Endothelial cell of umbilical vein (primary cell): ENCODE data around the gene ZBTB7C. TPM values are rescaled to one million over a fixed set of nuclear protein-coding genes. Genes with fewer than 3 reads are reported as not detected.

Experiments used
- BruUV-seq: library from RNA; stranded (reverse); fragments of 400-500 nt; replicated peaks from 2 replicates; lab custom pipeline; 2021; lab: Mats Ljungman, UMichigan
- CTCF ChIA-PET: fragments of 300-600, 350-600 bp; sonication (Branson Sonifier 250); formaldehyde crosslinking; loops from one replicate; lab custom pipeline; 2021; ENCODE audit warnings: antibody characterized with exemption, inconsistent platforms; lab: Charles Lee
- POLR2A ChIA-PET: fragments of 300-600, 350-600 bp; sonication (Branson Sonifier 250); formaldehyde crosslinking; loops from one replicate; lab custom pipeline; 2021; ENCODE audit warnings: antibody characterized with exemption, inconsistent platforms; lab: Charles Lee
- DNase-seq: peaks from one replicate; pipeline ENCODE4 v3.0.0-alpha.2; 2011; ENCODE audit warnings: low read depth, low spot score
- FAIRE-seq: peaks from 2 replicates; lab custom pipeline; 2011; peaks lifted over from hg19 to GRCh38; lab: Jason Lieb, UNC
- H2AFZ ChIP-seq: 2 replicates; pipeline ENCODE4 v1.6.0; 2012; ENCODE audit warnings: low read depth, low read length, control low read depth, inconsistent platforms
- H3K27ac ChIP-seq: 2 replicates; pipeline ENCODE4 v1.5.1; 2011; ENCODE audit warnings: low read depth, mild to moderate bottlenecking, control low read depth, low read length, moderate library complexity; ENCODE audit not compliant: insufficient read depth
- H3K27me3 ChIP-seq, 2 experiments: 2 replicates each; pipeline versions ENCODE4 v1.6.0 to v1.6.1; 2011; ENCODE audit warnings: low read length in 2 of 2, mixed read lengths in 1 of 2; ENCODE audit not compliant: control insufficient read depth in 2 of 2, insufficient read depth in 2 of 2
- H3K36me3 ChIP-seq, 2 experiments: 2 replicates in 1 of 2; 3 replicates in 1 of 2; pipeline ENCODE4 v1.5.1; 2011; ENCODE audit warnings: low read length in 2 of 2, mild to moderate bottlenecking in 1 of 2, moderate library complexity in 1 of 2; ENCODE audit not compliant: control insufficient read depth in 2 of 2, insufficient read depth in 2 of 2; ENCODE audit errors: extremely low read depth in 1 of 2
- H3K4me1 ChIP-seq: 3 replicates; pipeline ENCODE4 v1.5.1; 2011; ENCODE audit warnings: mild to moderate bottlenecking, low read length; ENCODE audit not compliant: control insufficient read depth, insufficient read depth; ENCODE audit errors: extremely low read depth
- H3K4me2 ChIP-seq: 2 replicates; pipeline ENCODE4 v1.6.1; 2011; ENCODE audit warnings: low read length, control low read depth, mixed read lengths; ENCODE audit not compliant: insufficient read depth
- H3K4me3 ChIP-seq, 3 experiments: fragments of 200-600 bp in 1 of 3; sonication (generic), shearing (Covaris generic) in 1 of 3; replicated peaks in 1 of 3; 2 replicates each; pipeline ENCODE4 v1.5.1; 2011 to 2016; ENCODE audit warnings: control low read depth in 3 of 3, low read length in 3 of 3, mild to moderate bottlenecking in 2 of 3, inconsistent platforms in 1 of 3, low read depth in 1 of 3, moderate library complexity in 1 of 3; ENCODE audit not compliant: insufficient read depth in 1 of 3
- H3K79me2 ChIP-seq: 2 replicates; pipeline ENCODE4 v1.6.0; 2012; ENCODE audit warnings: low read length, inconsistent platforms; ENCODE audit not compliant: control insufficient read depth, insufficient read depth
- H3K9ac ChIP-seq: replicated peaks from 2 replicates; pipeline ENCODE3; 2011; ENCODE audit warnings: low read length, control low read depth; ENCODE audit not compliant: insufficient read depth; ENCODE audit errors: extremely low read depth
- H3K9me1 ChIP-seq: replicated peaks from 3 replicates; pipeline ENCODE4 v1.6.0; 2011; ENCODE audit warnings: mild to moderate bottlenecking, low read length; ENCODE audit not compliant: control insufficient read depth, insufficient read depth; ENCODE audit errors: extremely low read depth
- H3K9me3 ChIP-seq: replicated peaks from 2 replicates; pipeline ENCODE4 v1.5.1; 2012; ENCODE audit warnings: low read length, inconsistent platforms; ENCODE audit not compliant: control insufficient read depth, insufficient read depth
- H4K20me1 ChIP-seq: replicated peaks from 2 replicates; pipeline ENCODE3; 2011; ENCODE audit warnings: mild to moderate bottlenecking, low read length; ENCODE audit not compliant: control insufficient read depth, insufficient read depth; ENCODE audit errors: extremely low read depth
- CTCF ChIP-seq, 2 donors: IDR thresholded peaks; 1 replicate in 1 of 2; 2 replicates in 1 of 2; pipeline ENCODE4 v1.5.1; 2011; ENCODE audit warnings: low read length in 2 of 2, mild to moderate bottlenecking in 2 of 2, moderate library complexity in 2 of 2, control low read depth in 1 of 2, inconsistent platforms in 1 of 2, low read depth in 1 of 2; ENCODE audit not compliant: insufficient read depth in 1 of 2; ENCODE audit errors: extremely low read depth in 1 of 2
- EZH2 ChIP-seq: IDR thresholded peaks from 2 replicates; pipeline ENCODE4 v1.6.1; 2012; ENCODE audit warnings: borderline replicate concordance, low read depth, mild to moderate bottlenecking, moderate library complexity, low read length, inconsistent platforms; ENCODE audit not compliant: severe bottlenecking
- FOS ChIP-seq: IDR thresholded peaks from 2 replicates; pipeline ENCODE4 v1.6.1; 2011; ENCODE audit warnings: mild to moderate bottlenecking, low read length, moderate library complexity, borderline replicate concordance; ENCODE audit not compliant: insufficient read depth
- GATA2 ChIP-seq: IDR thresholded peaks from 2 replicates; pipeline ENCODE4 v1.7.0; 2011; ENCODE audit warnings: low read depth, mild to moderate bottlenecking, moderate library complexity, mixed read lengths, low read length; ENCODE audit not compliant: insufficient read length, insufficient read depth
- JUN ChIP-seq: IDR thresholded peaks from 2 replicates; pipeline ENCODE4 v1.6.1; 2011; ENCODE audit warnings: borderline replicate concordance, low read depth; ENCODE audit not compliant: insufficient read length, insufficient read depth
- MYC ChIP-seq: IDR thresholded peaks from one replicate; pipeline ENCODE4 v1.6.1; 2011; ENCODE audit warnings: mild to moderate bottlenecking, low read depth, low read length
- POLR2A ChIP-seq: IDR thresholded peaks from 2 replicates; pipeline ENCODE4 v1.6.1; 2012; ENCODE audit warnings: low read depth, mild to moderate bottlenecking, control low read depth, low read length
- POLR2AphosphoS5 ChIP-seq: IDR thresholded peaks from 2 replicates; pipeline ENCODE4 v1.6.1; 2012; ENCODE audit warnings: low read depth, mild to moderate bottlenecking, control low read depth, low read length, moderate library complexity; ENCODE audit not compliant: insufficient read depth
- dilution Hi-C: fragments of 300-500 bp; cut with MboI; formaldehyde crosslinking; loops from one replicate; pipeline ENCODE4 v1.15.0; 2019; ENCODE audit warnings: low sequenced_read_pairs; ENCODE audit not compliant: extremely low pct_ligation_motif_present
- intact Hi-C: fragments of 100-400 bp; cut with micrococcal nuclease; formaldehyde crosslinking; loops from one replicate; pipeline ENCODE4 v1.10.0; 2022
- polyA plus RNA-seq, 4 experiments: library from polyadenylated mRNA; depleted of rRNA in 3 of 4; stranded (reverse) in 3 of 4; unstranded in 1 of 4; fragments of >200 nt; gene quantifications; 2 replicates each; pipeline versions ENCODE4 v1.2.1 to v1.2.3, GENCODE V29; 2011 to 2012; ENCODE audit warnings: missing spikeins in 1 of 4
- total RNA-seq: library from RNA; stranded (reverse); gene quantifications from 2 replicates; pipeline ENCODE4 v1.2.3, GENCODE V29; 2021
- TF ChIP-seq, protein P1 (sequence below): IDR thresholded peaks from 2 replicates; pipeline ENCODE4 v1.6.1; 2011; ENCODE audit not compliant: insufficient read depth, insufficient read length

The ZBTB7C gene
- total and polyA plus RNA-seq, 2 donors (not counting 3 experiments of a cell fraction or from before 2014, with no cell fraction given), result not detected

DNA sequence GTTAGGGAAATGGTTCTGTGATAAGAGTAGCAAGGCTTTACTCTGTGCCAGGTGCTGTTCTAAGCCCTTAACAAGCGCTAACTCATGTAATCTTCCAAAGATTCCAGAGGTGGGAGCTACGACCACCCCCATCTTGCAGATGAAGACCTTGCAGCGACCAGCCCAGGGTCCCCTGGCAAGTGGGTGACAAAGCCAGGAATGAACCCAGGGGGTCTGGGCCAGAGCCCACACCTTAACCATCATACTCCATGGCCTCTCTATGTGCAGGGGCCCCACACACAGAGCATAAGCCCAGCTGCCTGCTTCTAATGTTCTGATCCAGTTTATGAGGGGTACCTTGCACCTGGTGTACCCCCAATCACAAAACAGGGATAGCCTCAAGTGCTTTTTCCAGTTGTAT, 105.3 kb downstream of the ZBTB7C start:
- H2AFZ ChIP-seq, result no peak overlapping the region
- no TSS peak for BruUV-seq
- intact Hi-C loops, result no loop called here

DNA sequence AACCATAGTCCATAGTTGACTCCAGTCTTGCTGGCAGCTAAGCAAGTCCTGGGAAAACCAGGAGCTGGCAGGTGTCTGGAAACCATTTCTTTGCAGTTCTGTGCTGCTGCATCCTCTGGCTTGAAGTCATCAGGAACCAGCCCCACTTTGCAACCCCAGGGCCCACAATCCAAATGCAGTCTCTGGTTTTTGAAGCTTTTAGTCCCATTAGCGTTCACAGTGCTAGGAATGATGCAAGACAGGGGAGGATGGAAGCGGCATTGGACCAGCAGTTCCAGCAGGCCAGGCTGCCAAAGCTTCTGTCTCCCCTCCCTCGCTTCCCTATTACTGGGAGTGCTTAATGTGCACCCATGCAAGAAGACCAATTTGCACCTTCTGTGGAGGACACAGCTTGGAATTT, 106.4 kb downstream of the ZBTB7C start:
- CTCF ChIA-PET, result interaction anchor here (1.0 kb wide), 1 partner anchor 143 kb away, joined by 3 read pairs; no protein-coding TSS in a partner anchor
- intact Hi-C loops, result no loop called here
- no peak for FAIRE-seq

More for the DNA sequence above, 105.3 kb downstream of the ZBTB7C start:
- H3K4me2 ChIP-seq, result no peak overlapping the region
- no peaks in the 10 kb centered on the region for H4K20me1 ChIP-seq
- H3K36me3 ChIP-seq, result no peaks in the 10 kb centered on the region
- H3K27me3 ChIP-seq, result no peaks in the 10 kb centered on the region
- ChIA-PET POLR2A (no interaction called here), CTCF (no interaction called here)
- H3K9me1 ChIP-seq, result no peaks in the 10 kb centered on the region
- TF ChIP-seq FOS, result no peak
- H3K9me3 ChIP-seq, result no peaks in the 10 kb centered on the region
- DNase-seq (no peak), FAIRE-seq (no peak)
- dilution Hi-C loops, result no loop called here
- no peaks in the 10 kb centered on the region for H3K79me2 ChIP-seq
- H3K4me1 ChIP-seq, result no peaks in the 10 kb centered on the region
- no peak overlapping the region for H3K27ac ChIP-seq
- no peak overlapping the region for H3K4me3 ChIP-seq
- H3K9ac ChIP-seq, result no peak overlapping the region

More for the DNA sequence above, 106.4 kb downstream of the ZBTB7C start:
- H3K9ac ChIP-seq, result no peak overlapping the region
- no peaks in the 10 kb centered on the region for H3K9me1 ChIP-seq
- H3K4me1 ChIP-seq, result no peaks in the 10 kb centered on the region
- no peak for DNase-seq
- no peak overlapping the region for H2AFZ ChIP-seq
- no peak overlapping the region for H3K27ac ChIP-seq
- no TSS peak for BruUV-seq
- H3K36me3 ChIP-seq, result no peaks in the 10 kb centered on the region
- no peaks in the 10 kb centered on the region for H3K79me2 ChIP-seq
- no peak overlapping the region for H3K4me3 ChIP-seq
- dilution Hi-C loops, result no loop called here
- no peaks in the 10 kb centered on the region for H3K27me3 ChIP-seq
- H4K20me1 ChIP-seq, result no peaks in the 10 kb centered on the region
- no peak overlapping the region for H3K4me2 ChIP-seq
- POLR2A ChIA-PET, result no interaction called here
- TF ChIP-seq POLR2A (no peak), MYC (no peak), FOS (no peak), CTCF (IDR thresholded peaks at IDR 0.05; ENCODE audit: extremely low read depth in 1 of 2, insufficient read depth in 1 of 2, low read depth in 1 of 2, low read length in 2 of 2) (no peak), POLR2AphosphoS5 (no peak), JUN (no peak), EZH2 (no peak), GATA2 (no peak)
- TF ChIP-seq, protein P1, sequence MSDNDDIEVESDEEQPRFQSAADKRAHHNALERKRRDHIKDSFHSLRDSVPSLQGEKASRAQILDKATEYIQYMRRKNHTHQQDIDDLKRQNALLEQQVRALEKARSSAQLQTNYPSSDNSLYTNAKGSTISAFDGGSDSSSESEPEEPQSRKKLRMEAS, result no peak
- no peaks in the 10 kb centered on the region for H3K9me3 ChIP-seq
